Tibial nerve (tissue), 4 donors: ENCODE results near the gene LCE2B. TPM values are rescaled to one million over a fixed set of nuclear protein-coding genes. Genes with fewer than 3 reads are reported as not detected.
"Not testable (repeated sequence)": the region's sequence is repeated elsewhere in the genome, so short reads cannot be mapped to it uniquely, and the experiment has no call there.

Source experiments
- DNase-seq, 2 donors: peaks; one replicate each; pipeline ENCODE4 v3.0.0-alpha.2; 2019; ENCODE audit warnings: low spot score in 2 of 2
- H3K27ac ChIP-seq, 4 donors: fragments of 200-600 bp; sonication (generic) in 3 of 4; one replicate each; pipeline ENCODE4 v1.5.1; 2017 to 2019; ENCODE audit warnings: mild to moderate bottlenecking in 1 of 4
- H3K27me3 ChIP-seq, 2 donors: fragments of 200-600 bp; sonication (generic) in 1 of 2; one replicate each; pipeline versions ENCODE4 v1.5.1 to v1.6.0; 2017 to 2019
- H3K36me3 ChIP-seq, 3 donors: fragments of 200-600 bp; sonication (generic); one replicate each; pipeline ENCODE4 v1.5.1; 2018 to 2019
- H3K4me1 ChIP-seq, 4 donors: fragments of 200-600 bp; sonication (generic) in 3 of 4; one replicate each; pipeline ENCODE4 v1.5.1; 2017 to 2019
- H3K4me3 ChIP-seq, 4 donors: fragments of 200-600 bp; sonication (generic) in 3 of 4; one replicate each; pipeline ENCODE4 v1.5.1; 2017 to 2019; ENCODE audit warnings: mild to moderate bottlenecking in 1 of 4, moderate library complexity in 1 of 4
- H3K9me3 ChIP-seq, 4 donors: fragments of 200-600 bp; sonication (generic) in 3 of 4; one replicate each; pipeline ENCODE4 v1.5.1; 2017 to 2019
- CTCF ChIP-seq, 5 experiments: fragments of 200-600 bp in 3 of 5; fragments of 450-650 bp in 2 of 5; sonication (generic) in 3 of 5; IDR thresholded peaks; one replicate each; pipeline ENCODE4 v1.5.1; 2016 to 2019; ENCODE audit warnings: antibody characterized with exemption in 5 of 5, mild to moderate bottlenecking in 3 of 5, moderate library complexity in 2 of 5
- EP300 ChIP-seq, 2 donors: sonication (generic); formaldehyde crosslinking; IDR thresholded peaks; one replicate each; pipeline ENCODE4 v1.6.1; 2017; ENCODE audit warnings: antibody characterized with exemption in 2 of 2, mild to moderate bottlenecking in 1 of 2
- POLR2A ChIP-seq, 2 donors: fragments of 450-650 bp; IDR thresholded peaks; one replicate each; pipeline ENCODE4 v1.6.1; 2017; ENCODE audit warnings: antibody characterized with exemption in 2 of 2, mild to moderate bottlenecking in 2 of 2, moderate library complexity in 2 of 2
- WGBS, 2 donors: methylation state at CpG; one replicate each; pipeline ENCODE4 v1.1.5; 2018; 5-methylcytosine and 5-hydroxymethylcytosine counted together
- total RNA-seq, 4 donors: library from RNA; depleted of rRNA; stranded (reverse); fragments of >200 nt; gene quantifications; one replicate each; pipeline ENCODE4 v1.1.0, GENCODE V29; 2016

Gene LCE2B
- not detected for total RNA-seq

- not testable (repeated sequence) for H3K27ac ChIP-seq, H3K27me3 ChIP-seq, H3K9me3 ChIP-seq, DNase-seq, H3K4me1 ChIP-seq, H3K36me3 ChIP-seq, H3K4me3 ChIP-seq
- WGBS, 2 donors: 61 to 68% methylated on average over 2 to 3 of the region's 4 CpGs
These were observed at the start of gene LCE2B for GRCh38 chr1:152685823-152686222. TSS of gene LCE2B (plus strand) at chr1:152686123. CDS start at chr1:152686844, 721 bp downstream.

GRCh38 chr1:152640351-152640750, 45.6 kb upstream of the LCE2B start:
- Histone ChIP-seq H3K9me3 (peaks cover 0 to 15% (median 2%) of the 10 kb centered on the region in 4 donors), H3K4me1 (no peaks in the 10 kb centered on the region), H3K27ac (no peak overlapping the region), H3K27me3 (no peaks in the 10 kb centered on the region), H3K36me3 (no peaks in the 10 kb centered on the region), H3K4me3 (no peak overlapping the region)
- TF ChIP-seq POLR2A (IDR thresholded peaks at IDR 0.05) (no peak), CTCF (IDR thresholded peaks at IDR 0.05) (no peak), EP300 (IDR thresholded peaks at IDR 0.05) (no peak)
- 65 to 69% methylated on average over 1 of the region's 1 CpG for WGBS, 2 donors
- no peak for DNase-seq

GRCh38 chr1:152643945-152644344, 42.0 kb upstream of the LCE2B start:
- H3K9me3 ChIP-seq: peaks cover 0 to 6% (median 0%) of the 10 kb centered on the region in 4 donors
- DNase-seq: no peak
- H3K4me3 ChIP-seq: no peak overlapping the region
- no peaks in the 10 kb centered on the region for H3K4me1 ChIP-seq
- 59 to 74% methylated on average over 3 of the region's 3 CpGs for WGBS, 2 donors
- H3K27me3 ChIP-seq: no peaks in the 10 kb centered on the region
- TF ChIP-seq POLR2A (IDR thresholded peaks at IDR 0.05): no peak
- TF ChIP-seq CTCF (IDR thresholded peaks at IDR 0.05): no peak
- no peak for TF ChIP-seq EP300 (IDR thresholded peaks at IDR 0.05)
- H3K36me3 ChIP-seq: no peaks in the 10 kb centered on the region
- no peak overlapping the region for H3K27ac ChIP-seq

- Histone ChIP-seq H3K9me3 (peaks cover 0 to 6% (median 0%) of the 10 kb centered on the region in 4 donors), H3K4me3 (no peak overlapping the region), H3K27ac (no peak overlapping the region), H3K4me1 (no peaks in the 10 kb centered on the region), H3K36me3 (no peaks in the 10 kb centered on the region), H3K27me3 (no peaks in the 10 kb centered on the region)
- no peak for TF ChIP-seq POLR2A (IDR thresholded peaks at IDR 0.05)
- no peak for TF ChIP-seq EP300 (IDR thresholded peaks at IDR 0.05)
- no peak for TF ChIP-seq CTCF (IDR thresholded peaks at IDR 0.05)
- WGBS, 2 donors: 60 to 71% methylated on average over 2 to 3 of the region's 3 CpGs
- DNase-seq: no peak
These were observed 40.8 kb upstream of the LCE2B start for GRCh38 chr1:152645146-152645545.

- TF ChIP-seq CTCF (IDR thresholded peaks at IDR 0.05) (no peak), EP300 (IDR thresholded peaks at IDR 0.05) (no peak), POLR2A (IDR thresholded peaks at IDR 0.05) (no peak)
- H3K4me3 ChIP-seq: no peak overlapping the region
- no peaks in the 10 kb centered on the region for H3K36me3 ChIP-seq
- peaks cover 0 to 6% (median 0%) of the 10 kb centered on the region in 4 donors for H3K9me3 ChIP-seq
- H3K4me1 ChIP-seq: no peaks in the 10 kb centered on the region
- no peak for DNase-seq
- no peaks in the 10 kb centered on the region for H3K27me3 ChIP-seq
- H3K27ac ChIP-seq: no peak overlapping the region
These were observed 39.3 kb upstream of the LCE2B start for GRCh38 chr1:152646656-152647055.

GRCh38 chr1:152654110-152654509, 31.8 kb upstream of the LCE2B start:
- Histone ChIP-seq H3K27me3 (no peaks in the 10 kb centered on the region), H3K9me3 (no peaks in the 10 kb centered on the region), H3K36me3 (no peaks in the 10 kb centered on the region), H3K27ac (no peak overlapping the region), H3K4me1 (no peaks in the 10 kb centered on the region), H3K4me3 (no peak overlapping the region)
- 30 to 32% methylated on average over 10 of the region's 10 CpGs for WGBS, 2 donors
- peak in 1 of 2 donors; percentile 31 for DNase-seq
- no peak for TF ChIP-seq POLR2A (IDR thresholded peaks at IDR 0.05)
- TF ChIP-seq EP300 (IDR thresholded peaks at IDR 0.05): no peak
- peak in 2 of 5 experiments; percentile 31 to 33 for TF ChIP-seq CTCF (IDR thresholded peaks at IDR 0.05)
